HepG2 (cell line): ENCODE results near the gene LMNTD1. TPM values are rescaled to one million over a fixed set of nuclear protein-coding genes. Genes with fewer than 3 reads are reported as not detected.

ENCODE experiments used
- ATAC-seq: fragments of 200-7000 bp; cut with Tn5 transposase; 3 replicates; pipeline ENCODE4 v1.9.1; 2020; ENCODE audit warnings: mild to moderate bottlenecking, moderate library complexity
- BruUV-seq: library from RNA; stranded (reverse); fragments of 400-500 nt; replicated peaks from 2 replicates; lab custom pipeline; 2021; lab: Mats Ljungman, UMichigan
- CTCF ChIA-PET: fragments of 300-600 bp; formaldehyde crosslinking; extraction: SDS; loops from one replicate; lab custom pipeline; 2021; ENCODE audit warnings: low total read pairs, inconsistent platforms, low intra/inter-chr PET ratio; lab: Yijun Ruan, JAX
- POLR2A ChIA-PET: fragments of 350-600 bp; sonication (Branson Sonifier 250); formaldehyde crosslinking; loops from one replicate; lab custom pipeline; 2020; ENCODE audit warnings: antibody characterized with exemption, inconsistent platforms; lab: Yijun Ruan, JAX
- DNase-seq: peaks from one replicate; pipeline ENCODE4 v3.0.0-alpha.2; 2015; ENCODE audit warnings: low spot score
- FAIRE-seq: peaks from 3 replicates; lab custom pipeline; 2011; peaks lifted over from hg19 to GRCh38; lab: Jason Lieb, UNC
- H2AFZ ChIP-seq: one replicate; pipeline ENCODE4 v1.6.1; 2011; ENCODE audit warnings: low read length, inconsistent platforms
- H3K27ac ChIP-seq: fragments of 300-600 bp; 3 replicates; pipeline ENCODE4 v1.8.0; 2011; ENCODE audit warnings: mixed run types, mild to moderate bottlenecking, mixed read lengths, low read length, inconsistent platforms; ENCODE audit not compliant: insufficient read depth; ENCODE audit errors: extremely low read length
- H3K27me3 ChIP-seq, 2 experiments: fragments of 200-600 bp in 1 of 2; 2 replicates in 1 of 2; 3 replicates in 1 of 2; pipeline versions ENCODE4 v1.6.0 to v1.8.0; 2011; ENCODE audit warnings: low read length in 2 of 2, mild to moderate bottlenecking in 2 of 2, moderate library complexity in 2 of 2, inconsistent platforms in 1 of 2; ENCODE audit not compliant: insufficient read depth in 2 of 2, control insufficient read depth in 1 of 2
- H3K36me3 ChIP-seq, 2 experiments: fragments of 200-600 bp in 1 of 2; replicated peaks in 1 of 2; 2 replicates in 1 of 2; 3 replicates in 1 of 2; pipeline versions ENCODE4 v1.5.1 to v1.8.0; 2011; ENCODE audit warnings: low read length in 2 of 2, inconsistent platforms in 1 of 2; ENCODE audit not compliant: insufficient read depth in 2 of 2, control insufficient read depth in 1 of 2
- H3K4me1 ChIP-seq: 2 replicates; pipeline ENCODE4 v1.5.1; 2012; ENCODE audit warnings: low read length, inconsistent platforms; ENCODE audit not compliant: insufficient read depth
- H3K4me2 ChIP-seq: 2 replicates; pipeline ENCODE4 v1.6.0; 2011; ENCODE audit warnings: low read depth, low read length, inconsistent platforms
- H3K4me3 ChIP-seq, 3 experiments: fragments of 200-600 bp in 1 of 3; sonication (generic), shearing (Covaris generic) in 1 of 3; replicated peaks in 1 of 3; 2 replicates each; pipeline ENCODE4 v1.5.1; 2011 to 2016; ENCODE audit warnings: low read length in 3 of 3, inconsistent platforms in 2 of 3, low read depth in 2 of 3, mild to moderate bottlenecking in 2 of 3, control low read depth in 1 of 3, mixed read lengths in 1 of 3; ENCODE audit not compliant: insufficient read depth in 1 of 3
- H3K79me2 ChIP-seq: one replicate; pipeline ENCODE4 v1.6.1; 2011; ENCODE audit warnings: low read length, inconsistent platforms; ENCODE audit not compliant: insufficient read depth
- H3K9ac ChIP-seq: 2 replicates; pipeline ENCODE4 v1.6.0; 2011; ENCODE audit warnings: mild to moderate bottlenecking, low read depth, low read length, inconsistent platforms; ENCODE audit not compliant: insufficient read depth
- H3K9me3 ChIP-seq: 2 replicates; pipeline ENCODE4 v1.5.1; 2012; ENCODE audit warnings: mild to moderate bottlenecking, low read length
- H4K20me1 ChIP-seq: 2 replicates; pipeline ENCODE4 v1.6.0; 2011; ENCODE audit warnings: inconsistent platforms, mild to moderate bottlenecking, low read length, moderate library complexity; ENCODE audit not compliant: insufficient read depth
- ARID5B ChIP-seq: IDR thresholded peaks from 2 replicates; pipeline ENCODE4 v1.4.0; 2020; ENCODE audit warnings: mild to moderate bottlenecking, missing genetic modification reagents
- ARNTL ChIP-seq: sonication (generic); formaldehyde crosslinking; IDR thresholded peaks from 2 replicates; pipeline ENCODE4 v1.4.0; 2020; ENCODE audit warnings: mild to moderate bottlenecking, missing genetic modification reagents
- CBX5 ChIP-seq: sonication (generic); formaldehyde crosslinking; IDR thresholded peaks from 2 replicates; pipeline ENCODE4 v1.4.0; 2020; ENCODE audit warnings: missing genetic modification reagents, borderline replicate concordance
- DDIT3 ChIP-seq: sonication (generic); formaldehyde crosslinking; IDR thresholded peaks from 2 replicates; pipeline ENCODE4 v1.4.0; 2020; ENCODE audit warnings: mild to moderate bottlenecking, missing genetic modification reagents
- ESRRA ChIP-seq: sonication (generic); formaldehyde crosslinking; IDR thresholded peaks from 2 replicates; pipeline ENCODE4 v1.5.1; 2020; ENCODE audit warnings: mild to moderate bottlenecking, low read depth, missing genetic modification reagents
- FOXA3 ChIP-seq: IDR thresholded peaks from 2 replicates; pipeline ENCODE4 v1.6.1; 2016; ENCODE audit warnings: missing genetic modification reagents, missing compliant biosample characterization
- HNRNPL ChIP-seq: fragments of 200-400 bp; formaldehyde crosslinking; IDR thresholded peaks from 2 replicates; pipeline ENCODE4 v1.6.1; 2017; ENCODE audit warnings: mild to moderate bottlenecking, low read depth, low read length
- KDM6A ChIP-seq: IDR thresholded peaks from 2 replicates; pipeline ENCODE4 v1.6.1; 2016; ENCODE audit warnings: low read depth
- MEIS2 ChIP-seq: sonication (generic); formaldehyde crosslinking; IDR thresholded peaks from 2 replicates; pipeline ENCODE4 v1.9.0; 2021; ENCODE audit warnings: mild to moderate bottlenecking, missing genetic modification reagents
- SMARCC2 ChIP-seq: fragments of 450-650 bp; IDR thresholded peaks from 2 replicates; pipeline ENCODE4 v1.6.1; 2017; ENCODE audit warnings: antibody characterized with exemption, mild to moderate bottlenecking
- SNAI1 ChIP-seq: sonication (generic); formaldehyde crosslinking; IDR thresholded peaks from 2 replicates; pipeline ENCODE4 v1.5.0; 2020; ENCODE audit warnings: mild to moderate bottlenecking, missing genetic modification reagents, borderline replicate concordance
- TBX2 ChIP-seq: sonication (generic); formaldehyde crosslinking; IDR thresholded peaks from 2 replicates; pipeline ENCODE4 v1.5.0; 2020; ENCODE audit warnings: missing genetic modification reagents, mild to moderate bottlenecking, borderline replicate concordance
- YEATS2 ChIP-seq: sonication (generic); formaldehyde crosslinking; IDR thresholded peaks from 2 replicates; pipeline ENCODE4 v1.4.0; 2020; ENCODE audit warnings: missing genetic modification reagents, borderline replicate concordance
- ZNF331 ChIP-seq: sonication (generic); formaldehyde crosslinking; IDR thresholded peaks from 2 replicates; pipeline ENCODE4 v1.4.0; 2020; ENCODE audit warnings: missing genetic modification reagents
- ZNF512B ChIP-seq: sonication (generic); formaldehyde crosslinking; IDR thresholded peaks from 2 replicates; pipeline ENCODE4 v1.5.1; 2020; ENCODE audit warnings: missing genetic modification reagents, mild to moderate bottlenecking, borderline replicate concordance
- ZNF639 ChIP-seq: conservative IDR thresholded peaks from 2 replicates; pipeline ENCODE4 v1.6.1; 2018; ENCODE audit warnings: missing genetic modification reagents
- ZZZ3 ChIP-seq: sonication (generic); formaldehyde crosslinking; IDR thresholded peaks from 2 replicates; pipeline ENCODE4 v1.4.0; 2020; ENCODE audit warnings: missing genetic modification reagents, mild to moderate bottlenecking, borderline replicate concordance
- WGBS: methylation state at CpG from one replicate; pipeline ENCODE4 v1.1.6; 2017; ENCODE audit warnings: low lambda C conversion rate; 5-methylcytosine and 5-hydroxymethylcytosine counted together
- in situ Hi-C: cut with HindIII; loops from 2 replicates; pipeline ENCODE4 v1.10.0; 2017; ENCODE audit warnings: low pct_unique_long_range_greater_than_20kb; ENCODE audit not compliant: extremely low pct_ligation_motif_present
- intact Hi-C: fragments of 100-400 bp; cut with micrococcal nuclease; formaldehyde crosslinking; loops from one replicate; pipeline ENCODE4 v1.10.0; 2022; ENCODE audit not compliant: unreplicated experiment
- polyA plus RNA-seq, 8 experiments: library from polyadenylated mRNA; depleted of rRNA in 3 of 8; stranded (reverse) in 7 of 8; unstranded in 1 of 8; fragments of >200 nt; fragmentation: Illumina TruSeq in 4 of 8; extraction: Trizol in 4 of 8; gene quantifications; 2 replicates each; pipeline versions ENCODE4 v1.2.1 to v1.2.3, GENCODE V29; 2011 to 2016; ENCODE audit warnings: low read depth in 4 of 8, missing spikeins in 1 of 8, mixed read lengths in 1 of 8; ENCODE audit not compliant: insufficient read depth in 1 of 8
- total RNA-seq, 5 experiments: library from RNA; depleted of rRNA; stranded (reverse); fragments of >200 nt; fragmentation: Illumina TruSeq; extraction: Trizol; gene quantifications; 2 replicates each; pipeline ENCODE4 v1.2.3, GENCODE V29; 2016; ENCODE audit warnings: low read depth in 1 of 5

Gene LMNTD1
- total and polyA plus RNA-seq, 2 of the 13 experiments (the other 11 are each of a cell fraction or from before 2014, with no cell fraction given): not detected

- Histone ChIP-seq H3K27ac (peak overlapping the region; percentile 61), H3K79me2 (no peaks in the 10 kb centered on the region), H3K27me3 (no peaks in the 10 kb centered on the region; a peak in 1 of 5 replicates), H3K9ac (no peak overlapping the region), H3K36me3 (no peaks in the 10 kb centered on the region), H3K4me3 (peak overlapping the region in 1 of 3 experiments; percentile 26; a peak in 2 of 6 replicates), H3K9me3 (no peaks in the 10 kb centered on the region), H2AFZ (peak overlapping the region; percentile 66), H4K20me1 (no peaks in the 10 kb centered on the region), H3K4me1 (peaks cover 19% of the 10 kb centered on the region), H3K4me2 (peak overlapping the region; percentile 50)
- POLR2A ChIA-PET: no interaction called here
- peak; percentile 89 for ATAC-seq
- WGBS: 10% methylated on average over 5 of the region's 5 CpGs
- in situ Hi-C loops: no loop called here
- CTCF ChIA-PET: no interaction called here
- BruUV-seq: no TSS peak
- DNase-seq: peak; percentile 42
- FAIRE-seq: peak; percentile 46
- intact Hi-C loops: no loop called here
- TF ChIP-seq MEIS2 (CRISPR knock-in tag) (no peak), ARNTL (CRISPR knock-in tag) (no peak), ZZZ3 (CRISPR knock-in tag) (no peak), SNAI1 (CRISPR knock-in tag) (no peak), ESRRA (CRISPR knock-in tag) (peak; percentile 92), ARID5B (peak; percentile 58; the same call in 1 of the 2 replicates), HNRNPL (no peak), YEATS2 (CRISPR knock-in tag) (no peak), SMARCC2 (no peak), KDM6A (CRISPR knock-in tag) (peak; percentile 34; the same call in 1 of the 2 replicates), TBX2 (CRISPR knock-in tag) (no peak), ZNF331 (CRISPR knock-in tag) (no peak), ZNF512B (CRISPR knock-in tag) (no peak), DDIT3 (CRISPR knock-in tag) (no peak), CBX5 (CRISPR knock-in tag) (no peak), ZNF639 (CRISPR knock-in tag) (no peak), FOXA3 (peak; percentile 40; the same call in 1 of the 2 replicates)
These were observed 31.3 kb downstream of the LMNTD1 start for GRCh38 chr12:25521625-25522256.
